ENCODE measurements around the gene MLLT10.
"Not testable (repeated sequence)": the region's sequence is repeated elsewhere in the genome, so short reads cannot be mapped to it uniquely, and the experiment has no call there.

MLLT10 gene

DNA sequence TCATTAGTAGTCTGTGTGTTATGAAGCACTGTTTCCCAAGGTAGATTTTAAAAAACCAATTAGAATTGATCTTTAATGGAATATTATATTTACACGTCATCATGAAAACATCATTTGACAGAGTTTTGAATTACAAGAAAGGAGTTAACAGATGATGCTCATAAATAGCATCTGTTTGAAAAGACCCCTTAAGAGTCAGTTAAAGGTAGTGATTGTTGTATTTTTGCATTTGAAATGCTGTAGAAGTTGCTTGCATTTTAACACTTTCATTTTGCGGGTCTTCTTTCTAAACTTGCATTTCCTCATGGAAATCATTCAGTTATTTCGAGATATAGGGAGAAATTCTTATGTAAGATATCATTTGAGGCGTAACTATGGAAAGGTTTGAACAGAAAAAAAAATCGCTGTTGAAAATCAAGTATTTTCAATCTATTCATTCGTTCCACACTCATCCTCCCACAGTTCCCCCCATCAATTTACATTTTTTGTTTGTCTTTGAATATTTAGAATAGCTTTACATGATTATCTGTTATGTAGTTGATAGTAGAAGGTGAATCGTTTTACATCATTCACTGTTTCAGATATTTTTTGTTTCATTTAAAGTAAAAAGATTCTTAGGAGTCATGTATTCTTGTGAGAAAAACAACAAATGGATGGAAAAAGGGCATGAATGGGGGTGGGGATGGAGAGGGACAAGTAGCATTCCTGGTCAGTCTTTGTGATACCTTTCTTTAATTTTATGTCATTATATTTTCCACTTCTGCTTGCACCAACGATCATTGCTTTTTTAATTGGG, 5.6 kb upstream of the MLLT10 start:
- DNase-seq (ENCODE audit: low spot score), result no peak

DNA sequence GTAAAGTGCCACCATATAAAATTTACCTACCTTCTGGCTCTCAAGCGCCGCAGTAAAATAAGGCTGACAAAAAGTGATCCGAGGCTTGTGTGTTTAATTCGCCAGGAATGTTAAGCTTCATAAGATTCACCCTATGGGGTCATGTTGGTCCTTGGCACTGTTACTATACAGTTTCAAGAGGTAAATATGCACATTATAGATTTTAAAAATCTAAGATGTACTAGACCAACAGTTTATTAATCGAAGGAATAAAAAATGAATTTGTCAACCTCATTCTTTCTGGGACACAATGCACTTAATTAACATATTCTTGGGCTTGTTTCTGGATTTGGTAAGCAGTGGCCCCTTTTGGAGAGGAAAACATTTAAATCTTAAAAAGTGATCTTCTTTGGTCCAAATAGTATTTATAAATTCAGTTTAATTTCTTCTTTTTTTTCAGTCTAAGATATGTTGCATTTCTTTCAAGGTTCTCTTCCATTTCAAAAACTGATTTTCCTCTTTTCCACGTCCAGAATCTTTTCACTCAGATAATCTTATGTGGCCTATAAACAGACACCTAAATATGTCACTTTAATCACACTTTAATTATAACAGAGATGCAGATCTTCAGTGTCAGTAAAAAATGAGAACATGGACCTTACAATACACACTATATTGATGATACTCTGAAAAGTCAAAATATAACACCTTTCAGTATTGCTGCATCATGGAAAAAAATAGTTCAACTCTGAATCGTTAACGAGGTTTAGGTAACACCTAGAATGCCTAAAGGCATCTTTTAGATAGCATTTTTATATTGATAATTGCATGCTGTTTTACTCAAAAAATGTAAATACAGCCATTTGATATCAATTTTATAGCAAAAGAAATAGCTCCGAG, 4.8 kb upstream of the MLLT10 start:
- DNase-seq (ENCODE audit: low spot score), result no peak

DNA sequence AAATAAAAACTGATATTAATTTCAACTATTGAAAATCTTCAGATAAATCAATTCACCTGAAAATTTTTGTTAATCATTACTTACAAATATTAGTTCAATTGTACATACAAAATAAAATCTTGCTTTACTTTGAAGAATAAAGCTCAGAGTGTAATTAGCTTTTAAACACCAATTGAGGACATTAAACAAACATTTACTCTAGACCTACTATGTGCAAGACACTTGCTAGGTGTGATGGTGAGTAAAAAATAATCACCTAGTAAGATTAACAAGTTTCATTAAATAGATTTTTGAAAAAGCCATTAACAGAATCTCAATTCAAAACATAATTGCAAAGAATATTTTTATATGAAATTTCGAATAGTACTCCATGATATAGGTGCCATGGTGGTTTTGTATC, 3.9 kb upstream of the MLLT10 start:
- DNase-seq (ENCODE audit: low spot score), result no peak

DNA sequence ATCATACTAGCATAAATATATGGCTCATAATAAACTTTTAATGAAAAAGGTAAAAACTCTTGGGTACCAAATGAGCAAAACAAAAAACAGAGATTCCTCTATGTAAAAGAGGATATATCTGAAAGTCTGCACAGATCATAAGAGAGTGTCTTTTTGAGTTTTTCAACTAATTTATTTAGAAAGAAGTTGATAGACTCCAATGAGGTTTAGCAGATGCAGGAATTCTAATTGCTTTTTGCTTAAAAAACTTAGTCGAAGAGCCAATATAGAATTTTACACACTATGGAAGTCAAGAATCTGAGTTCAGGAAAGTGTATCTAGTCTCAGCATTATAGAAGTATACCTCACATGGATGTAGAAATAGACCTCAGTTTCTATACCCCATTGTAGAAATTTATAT, 3.4 kb upstream of the MLLT10 start:
- no peak for DNase-seq (ENCODE audit: low spot score)

DNA sequence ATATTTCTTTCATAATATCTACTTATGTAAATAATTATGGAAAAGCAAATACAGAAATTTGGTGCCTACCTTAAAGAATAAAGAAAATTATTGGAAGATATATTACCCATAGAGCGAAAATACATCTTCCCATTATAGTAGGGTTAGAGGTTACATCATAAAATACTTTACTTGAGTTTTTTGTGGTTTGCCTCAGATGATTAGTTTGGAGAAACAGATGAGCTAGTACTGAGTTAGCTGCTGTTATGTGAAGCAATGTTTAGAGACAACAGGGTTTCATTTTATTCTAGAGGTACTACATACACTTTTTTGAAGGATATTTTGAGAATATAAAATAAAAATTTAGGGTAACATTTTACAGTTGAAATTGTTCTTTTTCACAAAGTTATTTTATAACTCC, 2.9 kb upstream of the MLLT10 start:
- no peak for DNase-seq (ENCODE audit: low spot score)

DNA sequence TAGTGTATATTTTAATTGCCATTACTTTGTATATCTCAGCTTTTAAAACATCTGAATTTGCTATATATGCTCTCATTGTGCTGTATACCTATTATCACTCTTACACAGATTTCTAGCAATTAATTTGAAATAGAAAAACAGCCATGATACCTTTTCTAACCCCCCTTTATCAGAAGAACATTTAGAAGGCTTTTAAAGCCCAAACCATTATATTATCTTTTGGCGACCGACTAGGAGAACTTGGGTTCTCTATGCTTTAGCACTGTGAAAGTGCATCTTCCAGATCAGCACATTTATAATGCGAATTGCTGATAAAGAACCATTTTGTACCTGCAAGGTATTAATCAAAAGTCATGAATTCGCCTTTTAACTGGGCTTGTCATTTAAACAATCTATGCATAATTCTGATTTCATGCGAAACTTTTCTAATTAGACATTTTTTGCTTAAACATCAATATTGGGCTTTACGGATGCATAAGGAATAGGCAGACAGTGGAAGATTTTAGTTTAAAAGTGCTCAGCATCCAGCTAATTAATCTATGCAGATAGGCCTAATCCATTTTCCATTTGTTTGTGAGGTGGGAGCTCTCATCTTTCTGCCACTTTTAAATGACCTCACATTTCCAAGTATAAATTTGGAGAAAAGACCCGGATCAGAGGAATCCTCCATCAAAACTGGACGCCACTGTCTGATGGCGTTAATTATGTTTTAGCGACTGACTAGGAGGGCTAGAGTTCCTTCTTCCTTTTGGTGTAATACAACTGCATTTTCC, 1.2 kb upstream of the MLLT10 start:
- no peak for DNase-seq (ENCODE audit: low spot score)

DNA sequence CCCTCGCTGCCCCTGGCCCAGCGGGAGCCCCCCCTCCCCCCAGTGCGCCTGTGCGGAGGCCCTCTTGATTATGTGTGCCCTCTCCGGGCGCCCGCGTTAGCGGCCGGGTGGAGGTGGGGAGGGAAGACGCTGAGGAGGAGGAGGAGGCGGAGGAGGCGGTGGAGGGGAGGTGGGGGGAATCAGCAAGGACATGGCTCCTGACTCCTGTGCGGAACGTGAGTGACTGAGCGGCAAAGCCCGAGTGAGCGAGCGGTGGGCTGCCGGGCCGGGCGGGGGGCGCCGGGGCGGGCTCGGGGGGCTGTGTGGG, 201 bp downstream of the MLLT10 start:
- no peak for DNase-seq (ENCODE audit: low spot score)

DNA sequence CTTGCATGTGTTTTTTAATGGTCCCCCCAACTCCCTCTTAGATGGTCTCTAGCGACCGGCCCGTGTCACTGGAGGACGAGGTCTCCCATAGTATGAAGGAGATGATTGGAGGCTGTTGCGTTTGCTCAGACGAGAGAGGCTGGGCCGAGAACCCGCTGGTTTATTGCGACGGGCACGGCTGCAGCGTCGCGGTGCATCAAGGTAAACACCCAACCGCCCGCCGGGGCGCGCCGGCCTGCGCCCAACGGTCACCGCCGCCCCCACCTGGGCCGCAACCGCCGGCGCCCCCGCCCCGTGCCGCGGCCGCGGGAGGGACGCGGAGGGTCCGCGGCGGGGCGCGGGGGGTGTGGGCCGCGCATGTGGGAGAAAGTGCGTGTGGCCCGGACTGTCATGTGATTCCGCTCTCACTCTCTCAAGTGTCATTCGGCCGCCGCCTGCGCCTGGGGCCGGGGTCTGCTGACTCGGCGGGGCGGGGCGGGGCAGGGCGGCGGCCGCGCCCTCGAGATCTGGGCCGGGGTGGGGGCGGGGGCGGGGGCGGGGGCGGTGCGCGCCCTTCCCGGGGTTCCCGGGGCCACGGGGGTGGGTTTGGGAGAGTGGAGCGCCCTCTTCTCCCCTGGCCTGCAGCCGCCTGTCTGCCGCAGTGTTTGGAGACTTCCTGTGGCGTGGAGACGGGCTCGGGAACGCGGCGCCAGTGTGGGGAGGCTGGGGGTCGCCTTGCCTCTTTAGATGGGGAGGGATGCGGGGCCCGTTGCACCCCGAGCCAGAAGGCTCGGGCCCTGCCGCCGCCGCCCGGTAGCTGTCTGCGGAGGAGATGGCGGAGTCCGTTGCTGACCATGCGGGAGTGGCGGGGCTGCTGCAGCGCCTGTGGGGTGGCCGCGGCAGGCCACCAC, 817 bp downstream of the MLLT10 start:
- DNase-seq (ENCODE audit: low spot score), result peak; percentile 18

DNA sequence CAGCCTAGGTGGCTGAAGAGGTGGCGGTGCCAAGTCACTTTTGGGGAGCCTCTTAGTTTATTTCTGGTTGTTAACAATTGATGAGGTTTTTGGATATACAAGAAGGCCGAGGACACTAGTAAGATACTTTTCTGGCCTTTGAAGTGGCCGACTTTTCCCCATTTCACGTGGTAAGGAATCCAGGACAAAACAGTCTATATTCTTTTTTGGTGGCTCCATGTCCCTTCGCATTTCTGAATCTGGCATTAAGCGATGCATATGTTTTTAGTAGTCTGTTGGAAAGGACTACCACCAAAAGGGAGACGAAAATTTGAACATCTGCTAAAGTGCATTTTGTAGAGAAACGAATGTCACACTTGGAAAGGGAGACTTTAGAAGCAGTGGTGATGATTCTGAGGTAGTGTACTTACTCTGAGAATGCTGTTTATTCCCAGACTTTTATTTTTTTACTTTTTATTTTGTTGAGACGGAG, 1.5 kb downstream of the MLLT10 start:
- no peak for DNase-seq (ENCODE audit: low spot score)

DNA sequence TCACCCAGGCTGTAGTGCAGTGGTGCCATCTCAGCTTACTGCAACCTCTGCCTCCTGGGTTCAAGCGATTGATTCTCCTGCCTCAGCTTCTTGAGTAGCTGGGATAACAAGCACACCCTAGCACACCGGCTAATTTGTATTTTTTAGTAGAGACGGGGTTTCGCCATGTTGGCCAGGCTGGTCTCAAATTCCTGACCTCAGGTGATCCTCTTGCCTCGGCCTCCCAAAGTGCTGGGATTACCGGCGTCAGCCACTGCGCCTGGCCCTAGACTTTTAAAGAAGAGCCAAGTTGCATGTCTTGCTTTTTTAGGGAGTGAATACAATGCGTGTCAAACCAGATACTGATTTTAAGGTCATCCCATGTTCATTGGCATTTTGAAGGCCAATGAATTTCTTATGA, 1.9 kb downstream of the MLLT10 start:
- DNase-seq (ENCODE audit: low spot score), result not testable (repeated sequence)

DNA sequence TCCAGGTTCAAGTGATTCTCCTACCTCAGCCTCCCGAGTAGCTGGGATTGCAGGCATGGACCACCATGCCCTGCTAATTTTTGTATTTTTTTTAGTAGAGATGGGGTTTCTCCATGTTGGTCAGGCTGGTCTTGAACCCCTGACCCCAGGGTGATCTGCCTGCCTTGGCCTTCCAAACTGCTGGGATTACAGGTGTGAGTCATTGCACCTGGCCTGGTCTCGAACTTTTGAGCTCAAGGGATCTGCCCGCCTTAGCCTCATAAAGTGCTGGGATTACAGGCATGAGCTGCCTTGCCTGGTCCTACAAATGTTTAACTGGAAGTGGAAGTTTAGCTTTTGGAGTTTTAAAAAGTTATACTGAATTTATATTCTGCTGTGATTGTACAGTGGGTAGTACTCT, 2.8 kb downstream of the MLLT10 start:
- DNase-seq (ENCODE audit: low spot score), result no peak

DNA sequence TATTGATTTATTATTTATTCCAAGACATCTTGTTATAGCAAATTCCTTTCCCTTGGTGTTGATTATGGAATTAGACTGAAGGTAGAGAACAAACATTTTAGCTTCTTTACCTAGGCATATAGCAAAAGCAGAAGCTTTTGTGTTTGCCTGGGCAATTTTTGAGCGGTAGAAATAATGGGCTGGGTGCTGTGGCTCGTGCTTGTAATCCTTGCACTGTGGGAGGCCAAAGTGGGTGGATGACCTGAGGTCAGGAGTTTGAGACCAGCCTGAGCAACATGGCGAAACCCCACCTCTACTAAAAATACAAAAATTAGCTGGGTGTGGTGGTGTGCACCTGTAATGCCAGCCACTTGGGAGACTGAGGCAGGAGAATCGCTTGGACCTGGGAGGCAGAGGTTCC, 6.7 kb downstream of the MLLT10 start:
- not testable (repeated sequence) for DNase-seq (ENCODE audit: low spot score)

DNA sequence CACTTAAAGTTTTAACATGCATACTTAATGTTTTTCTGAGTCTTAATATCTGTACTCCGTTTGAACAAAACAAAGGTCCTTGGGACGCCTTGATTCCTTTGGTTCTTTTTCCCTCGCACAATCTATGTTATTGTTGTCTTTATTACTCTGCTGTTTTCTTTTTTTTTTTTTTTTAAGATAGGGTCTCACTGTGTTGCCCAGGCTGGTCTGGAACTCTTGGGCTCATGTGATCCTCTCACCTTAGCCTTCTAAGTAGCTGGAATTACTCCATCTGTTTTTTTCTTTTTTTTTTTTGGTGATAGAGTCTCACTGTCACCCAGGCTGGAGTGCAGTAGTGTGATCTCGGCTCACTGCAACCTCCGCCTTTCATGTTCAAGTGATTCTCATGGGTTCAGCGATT, 13.2 kb downstream of the MLLT10 start:
- DNase-seq (ENCODE audit: low spot score), result no peak

DNA sequence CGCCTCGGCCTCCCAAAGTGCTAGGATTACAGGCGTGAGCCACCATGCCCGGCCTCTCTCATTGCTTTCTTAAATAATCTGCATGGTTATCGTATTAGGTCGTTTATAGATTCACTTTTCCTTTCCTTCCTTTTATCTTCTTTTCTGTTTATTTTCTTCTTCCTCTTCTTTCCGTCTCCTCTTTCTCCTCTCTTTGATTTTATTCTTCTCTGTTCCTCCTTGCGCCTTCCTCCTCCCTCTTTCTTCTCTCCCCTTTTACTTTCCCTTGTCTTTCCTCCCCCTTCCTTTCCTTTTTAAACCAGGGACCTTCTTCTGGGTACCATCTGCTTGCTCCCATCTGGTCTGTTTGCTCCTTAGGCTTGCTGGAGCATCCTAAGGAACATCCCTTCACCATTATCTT, 18.6 kb downstream of the MLLT10 start:
- no peak for DNase-seq (ENCODE audit: low spot score)

DNA sequence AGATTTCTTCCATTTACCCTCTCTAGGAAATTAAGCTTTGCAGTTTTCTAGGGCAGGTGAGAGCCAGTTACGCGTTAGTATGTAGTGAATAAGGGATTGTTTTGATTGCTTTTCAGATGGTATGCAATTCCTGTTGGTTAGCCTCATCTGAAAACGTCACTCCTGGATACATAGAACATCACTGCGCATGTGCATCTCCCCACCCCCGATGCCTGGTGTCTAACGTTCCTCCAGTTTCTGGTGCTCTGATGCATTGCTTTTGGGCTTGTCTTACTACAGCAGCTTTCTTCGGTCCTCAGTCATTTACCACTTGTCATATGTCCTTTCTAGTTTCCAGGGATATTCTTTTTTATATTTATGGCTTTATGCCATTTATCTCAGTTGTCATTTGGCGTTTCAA, 22.5 kb downstream of the MLLT10 start:
- no peak for DNase-seq (ENCODE audit: low spot score)

DNA sequence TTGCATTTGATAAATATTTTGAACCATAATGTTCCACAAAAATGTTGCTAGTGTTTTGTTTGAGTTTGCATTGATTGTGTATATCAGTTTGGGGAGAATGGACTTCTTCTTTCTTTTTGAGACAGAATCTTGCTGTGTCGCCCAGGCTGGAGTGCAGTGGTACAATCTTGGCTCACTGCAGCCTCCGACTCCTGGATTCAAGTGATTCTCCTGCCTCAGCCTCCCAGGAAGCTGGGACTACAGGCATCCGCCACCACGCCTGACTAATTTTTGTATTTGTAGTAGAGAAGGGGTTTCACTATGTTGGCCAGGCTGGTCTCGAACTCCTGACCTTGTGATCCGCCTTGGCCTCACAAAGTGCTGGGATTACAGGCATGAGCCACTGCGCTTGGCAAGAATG, 25.0 kb downstream of the MLLT10 start:
- not testable (repeated sequence) for DNase-seq (ENCODE audit: low spot score)

DNA sequence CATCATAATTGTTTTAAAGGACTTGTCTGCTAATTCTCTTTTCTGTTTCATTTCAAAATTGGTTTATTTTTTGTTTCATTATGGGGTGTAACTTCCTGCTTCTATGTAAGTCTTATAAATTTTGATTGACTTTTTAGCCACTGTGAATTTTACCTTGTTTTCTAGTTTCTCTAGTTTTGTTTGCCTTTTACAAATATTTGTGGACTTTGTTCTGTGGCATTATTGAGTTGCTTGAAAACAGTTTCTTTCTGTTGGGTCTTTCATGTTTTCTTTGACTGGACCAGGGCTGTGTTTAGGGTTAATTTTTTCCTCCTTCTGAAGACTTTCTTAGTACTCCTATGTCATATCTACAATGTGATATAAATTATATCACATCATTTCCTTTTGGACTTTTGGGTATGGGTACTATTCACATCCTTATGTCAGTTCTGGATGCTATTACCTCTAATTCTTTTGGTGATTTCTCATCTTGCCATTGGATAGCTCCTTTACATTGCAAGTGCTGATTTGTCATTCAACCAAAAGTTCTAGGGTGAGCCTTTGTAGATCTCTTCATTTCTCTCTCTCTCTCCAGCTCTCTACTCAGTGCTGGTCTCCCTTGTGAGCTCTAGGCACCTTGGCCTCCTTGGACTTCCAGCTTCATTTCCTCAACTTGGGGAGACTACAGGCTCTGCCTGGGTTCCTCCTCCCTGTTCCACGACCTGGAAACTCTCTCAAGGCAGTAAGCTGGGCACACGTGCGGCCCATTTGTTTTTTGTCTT, 36.9 kb downstream of the MLLT10 start:
- DNase-seq (ENCODE audit: low spot score), result no peak

DNA sequence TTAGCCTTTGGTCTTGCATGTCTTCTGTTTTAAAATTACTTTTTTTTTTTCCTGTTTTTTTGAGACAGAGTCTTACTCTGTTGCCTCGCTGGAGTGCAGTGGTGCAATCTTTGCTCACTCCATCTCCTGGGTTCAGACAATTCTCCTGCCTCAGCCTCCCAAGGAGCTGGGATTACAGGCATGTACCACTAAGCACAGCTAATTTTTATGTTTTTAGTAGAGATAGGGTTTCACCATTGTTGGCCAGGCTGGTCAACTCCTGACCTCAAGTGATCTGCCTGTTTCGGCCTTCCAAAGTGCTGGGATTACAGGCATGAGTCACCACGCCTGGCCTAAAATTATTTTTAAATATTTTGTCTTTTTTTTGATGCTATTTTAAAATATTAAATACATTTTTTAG, 38.5 kb downstream of the MLLT10 start:
- no peak for DNase-seq (ENCODE audit: low spot score)

DNA sequence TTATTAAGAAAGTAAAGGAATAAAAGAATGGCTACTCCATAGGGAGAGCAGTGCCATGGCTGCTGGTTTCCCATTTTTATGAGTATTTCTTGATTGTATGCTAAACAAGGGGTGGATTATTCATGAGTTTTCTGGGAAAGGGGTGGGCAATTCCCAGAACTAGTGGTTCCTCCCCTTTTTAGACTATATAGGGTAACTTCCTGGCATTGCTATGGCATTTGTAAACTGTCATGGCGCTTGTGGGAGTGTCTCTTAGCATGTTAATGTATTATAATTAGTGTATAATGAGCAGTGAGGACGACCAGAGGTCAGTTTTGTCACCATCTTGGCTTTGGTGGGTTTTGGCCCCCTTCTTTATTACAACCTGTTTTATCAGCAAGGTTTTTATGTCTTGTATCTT, 40.5 kb downstream of the MLLT10 start:
- DNase-seq (ENCODE audit: low spot score), result not testable (repeated sequence)

DNA sequence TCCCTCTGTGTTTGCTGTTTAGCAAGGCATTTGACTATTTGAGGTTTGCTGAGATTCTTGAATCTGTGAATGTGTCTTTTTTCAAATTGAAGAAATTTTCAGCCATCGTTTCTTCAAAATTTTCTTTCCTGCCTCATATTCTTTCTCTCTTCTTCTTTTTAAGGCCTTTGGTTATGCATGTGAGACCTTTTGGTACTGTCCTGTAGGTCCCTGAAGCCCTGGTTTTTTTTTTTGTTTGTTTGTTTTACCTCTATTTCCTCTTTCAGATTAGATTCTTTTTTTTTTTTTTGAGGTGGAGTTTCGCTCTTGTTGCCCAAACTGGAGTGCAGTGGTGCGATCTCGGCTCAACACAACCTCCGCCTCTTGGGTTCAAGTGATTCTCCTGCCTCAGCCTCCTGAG, 45.3 kb downstream of the MLLT10 start:
- no peak for DNase-seq (ENCODE audit: low spot score)

DNA sequence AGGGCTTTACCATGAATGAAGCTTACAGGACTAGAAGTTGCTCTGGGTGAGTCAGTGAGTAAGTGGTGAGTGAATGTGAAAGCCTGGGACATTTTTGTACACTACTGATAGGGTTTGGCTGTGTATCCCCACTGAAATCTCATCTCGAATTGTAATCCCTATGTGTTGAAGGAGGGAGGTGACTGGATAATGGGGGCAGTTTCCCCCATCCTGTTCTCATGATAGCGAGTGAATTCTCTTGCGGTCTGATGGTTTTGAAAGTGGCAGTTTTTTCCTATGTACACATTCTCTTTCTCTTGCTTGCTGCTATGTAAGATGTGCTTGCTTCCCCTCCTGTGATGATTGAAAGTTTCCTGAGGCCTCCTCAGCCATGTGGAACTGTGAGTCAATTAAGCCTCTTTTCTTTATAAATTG, 47.4 kb downstream of the MLLT10 start:
- not testable (repeated sequence) for DNase-seq (ENCODE audit: low spot score)
